Ovary (tissue), 3 donors: ENCODE measurements around the gene UBE4A.

Experiments used
- EP300 ChIP-seq: sonication (generic); formaldehyde crosslinking; IDR thresholded peaks from one replicate; pipeline ENCODE4 v1.6.1; 2017; ENCODE audit warnings: antibody characterized with exemption
- POLR2A ChIP-seq: fragments of 450-650 bp; IDR thresholded peaks from one replicate; pipeline ENCODE4 v1.6.1; 2017; ENCODE audit warnings: antibody characterized with exemption, mild to moderate bottlenecking, moderate library complexity
- TF ChIP-seq, protein P1 (sequence below), 3 donors: fragments of 450-650 bp in 2 of 3; fragments of 200-600 bp in 1 of 3; IDR thresholded peaks; one replicate each; pipeline versions ENCODE4 v1.5.1 to v1.8.0; 2016 to 2022; ENCODE audit warnings: antibody characterized with exemption in 3 of 3, mild to moderate bottlenecking in 1 of 3
- donor health status: DM: no; HTN: no; CAD: no.

GRCh38 chr11:118373263-118373662, 13.9 kb downstream of the UBE4A start:
- no peak for TF ChIP-seq POLR2A
- TF ChIP-seq, protein P1, sequence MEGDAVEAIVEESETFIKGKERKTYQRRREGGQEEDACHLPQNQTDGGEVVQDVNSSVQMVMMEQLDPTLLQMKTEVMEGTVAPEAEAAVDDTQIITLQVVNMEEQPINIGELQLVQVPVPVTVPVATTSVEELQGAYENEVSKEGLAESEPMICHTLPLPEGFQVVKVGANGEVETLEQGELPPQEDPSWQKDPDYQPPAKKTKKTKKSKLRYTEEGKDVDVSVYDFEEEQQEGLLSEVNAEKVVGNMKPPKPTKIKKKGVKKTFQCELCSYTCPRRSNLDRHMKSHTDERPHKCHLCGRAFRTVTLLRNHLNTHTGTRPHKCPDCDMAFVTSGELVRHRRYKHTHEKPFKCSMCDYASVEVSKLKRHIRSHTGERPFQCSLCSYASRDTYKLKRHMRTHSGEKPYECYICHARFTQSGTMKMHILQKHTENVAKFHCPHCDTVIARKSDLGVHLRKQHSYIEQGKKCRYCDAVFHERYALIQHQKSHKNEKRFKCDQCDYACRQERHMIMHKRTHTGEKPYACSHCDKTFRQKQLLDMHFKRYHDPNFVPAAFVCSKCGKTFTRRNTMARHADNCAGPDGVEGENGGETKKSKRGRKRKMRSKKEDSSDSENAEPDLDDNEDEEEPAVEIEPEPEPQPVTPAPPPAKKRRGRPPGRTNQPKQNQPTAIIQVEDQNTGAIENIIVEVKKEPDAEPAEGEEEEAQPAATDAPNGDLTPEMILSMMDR (IDR thresholded peaks at IDR 0.05): no peak
- TF ChIP-seq EP300: no peak
